ENCODE results near the gene ZFYVE27. TPM values are rescaled to one million over a fixed set of nuclear protein-coding genes. Genes with fewer than 3 reads are reported as not detected.
"Not testable (repeated sequence)": the region's sequence is repeated elsewhere in the genome, so short reads cannot be mapped to it uniquely, and the experiment has no call there.

The ZFYVE27 gene
- total RNA-seq, 1 experiment from 2014 or later: 31.7 TPM

GRCh38 chr10:97689559-97690020, 47.3 kb upstream of the ZFYVE27 start:
- CTCF ChIA-PET: no interaction called here
- TF ChIP-seq EZH2 (IDR thresholded peaks at IDR 0.05; ENCODE audit: borderline replicate concordance, low read depth, low read length, poor library complexity, severe bottlenecking) (no peak), CTCF (conservative IDR thresholded peaks at IDR 0.05; ENCODE audit: low read depth, low read length) (no peak)
- H3K27ac ChIP-seq (ENCODE audit: low read depth, low read length, poor library complexity, severe bottlenecking): no peak overlapping the region
- intact Hi-C loops (cut with micrococcal nuclease; ENCODE audit: unreplicated experiment): loop anchor here (5.0 kb wide), 1 partner anchor 47 kb away; the partner anchor contains the start of gene PI4K2A
- no TSS peak for BruUV-seq (replicated peaks)
- no peaks in the 10 kb centered on the region for H3K36me3 ChIP-seq (ENCODE audit: insufficient read depth, low read length, poor library complexity, severe bottlenecking)
- no peaks in the 10 kb centered on the region for H3K9me3 ChIP-seq (ENCODE audit: low read depth, low read length, poor library complexity, severe bottlenecking)
- no peaks in the 10 kb centered on the region for H3K27me3 ChIP-seq (replicated peaks; ENCODE audit: insufficient read depth, low read depth, low read length, poor library complexity)
- H3K4me3 ChIP-seq (ENCODE audit: low read depth, low read length, poor library complexity, severe bottlenecking): no peak overlapping the region
- POLR2A ChIA-PET (ENCODE audit: low non-redundant PET): no interaction called here
- DNase-seq (ENCODE audit: low spot score): no peak
- H3K4me1 ChIP-seq (ENCODE audit: insufficient read depth, low read length, poor library complexity, severe bottlenecking): peaks cover 9% of the 10 kb centered on the region

GRCh38 chr10:97690133-97690532, 46.8 kb upstream of the ZFYVE27 start:
- no peak for DNase-seq (ENCODE audit: low spot score)
- CTCF ChIA-PET: no interaction called here
- no peaks in the 10 kb centered on the region for H3K9me3 ChIP-seq (ENCODE audit: low read depth, low read length, poor library complexity, severe bottlenecking)
- no TSS peak for BruUV-seq (replicated peaks)
- TF ChIP-seq CTCF (conservative IDR thresholded peaks at IDR 0.05; ENCODE audit: low read depth, low read length) (no peak), EZH2 (IDR thresholded peaks at IDR 0.05; ENCODE audit: borderline replicate concordance, low read depth, low read length, poor library complexity, severe bottlenecking) (no peak)
- POLR2A ChIA-PET (ENCODE audit: low non-redundant PET): no interaction called here
- no peak overlapping the region for H3K4me3 ChIP-seq (ENCODE audit: low read depth, low read length, poor library complexity, severe bottlenecking)
- H3K27ac ChIP-seq (ENCODE audit: low read depth, low read length, poor library complexity, severe bottlenecking): no peak overlapping the region
- no peaks in the 10 kb centered on the region for H3K36me3 ChIP-seq (ENCODE audit: insufficient read depth, low read length, poor library complexity, severe bottlenecking)
- intact Hi-C loops (cut with micrococcal nuclease; ENCODE audit: unreplicated experiment): no loop called here
- no peaks in the 10 kb centered on the region for H3K27me3 ChIP-seq (replicated peaks; ENCODE audit: insufficient read depth, low read depth, low read length, poor library complexity)
- peaks cover 9% of the 10 kb centered on the region for H3K4me1 ChIP-seq (ENCODE audit: insufficient read depth, low read length, poor library complexity, severe bottlenecking)

- H3K4me1 ChIP-seq (ENCODE audit: insufficient read depth, low read length, poor library complexity, severe bottlenecking); intact Hi-C loops (cut with micrococcal nuclease; ENCODE audit: unreplicated experiment); BruUV-seq (replicated peaks); POLR2A ChIA-PET (ENCODE audit: low non-redundant PET); DNase-seq (ENCODE audit: low spot score); H3K4me3 ChIP-seq (ENCODE audit: low read depth, low read length, poor library complexity, severe bottlenecking); H3K36me3 ChIP-seq (ENCODE audit: insufficient read depth, low read length, poor library complexity, severe bottlenecking); H3K27me3 ChIP-seq (replicated peaks; ENCODE audit: insufficient read depth, low read depth, low read length, poor library complexity); H3K27ac ChIP-seq (ENCODE audit: low read depth, low read length, poor library complexity, severe bottlenecking); H3K9me3 ChIP-seq (ENCODE audit: low read depth, low read length, poor library complexity, severe bottlenecking): not testable (repeated sequence)
- CTCF ChIA-PET: interaction anchor here (0.8 kb wide), 1 partner anchor 16 kb away, joined by 3 read pairs; the partner anchor contains the start of gene MARVELD1
Measured at GRCh38 chr10:97698072-97698655, 38.8 kb upstream of the ZFYVE27 start.

Data from A673 (cell line).